T-cell (primary cell): Measurements from ENCODE around the gene THSD7A. TPM values are rescaled to one million over a fixed set of nuclear protein-coding genes. Genes with fewer than 3 reads are reported as not detected.

Experiments used
- ATAC-seq, 4 experiments: fragments of 200-7000 bp in 3 of 4; fragments of 150-1000 bp in 1 of 4; cut with Tn5 transposase; replicated peaks in 1 of 4; 1 replicate in 3 of 4; 2 replicates in 1 of 4; pipeline ENCODE4 v1.10.0; 2021; ENCODE audit warnings: moderate library complexity in 3 of 4, mild to moderate bottlenecking in 2 of 4, moderate number of reproducible peaks in 1 of 4
- CTCF ChIA-PET, 2 donors: fragments of 300-600 bp; sonication (Branson Sonifier 250); formaldehyde crosslinking; loops; one replicate each; lab custom pipeline; 2022; ENCODE audit warnings: antibody characterized with exemption in 2 of 2; lab: Charles Lee
- POLR2A ChIA-PET, 2 donors: fragments of 300-600 bp; sonication (Branson Sonifier 250); formaldehyde crosslinking; loops; one replicate each; lab custom pipeline; 2022; ENCODE audit warnings: antibody characterized with exemption in 2 of 2; lab: Charles Lee
- DNase-seq, 35 experiments: peaks; one replicate each; pipeline versions ENCODE4 v3.0.0 to v3.0.0-alpha.2; 2013 to 2023
- H3K27ac ChIP-seq: one replicate; pipeline ENCODE4 v1.5.1; 2013; ENCODE audit warnings: low read length
- H3K27me3 ChIP-seq, 2 experiments: replicated peaks in 1 of 2; 1 replicate in 1 of 2; 2 replicates in 1 of 2; pipeline versions ENCODE4 v1.6.1 to v1.7.0; 2013; ENCODE audit warnings: low read length in 1 of 2, mixed read lengths in 1 of 2; ENCODE audit not compliant: control insufficient read depth in 2 of 2, insufficient read depth in 2 of 2; ENCODE audit errors: extremely low read depth in 1 of 2
- H3K36me3 ChIP-seq, 2 donors: 1 replicate in 1 of 2; 2 replicates in 1 of 2; pipeline versions ENCODE4 v1.6.1 to v1.7.0; 2013; ENCODE audit warnings: low read length in 1 of 2; ENCODE audit not compliant: control insufficient read depth in 2 of 2, insufficient read depth in 1 of 2; ENCODE audit errors: extremely low read depth in 1 of 2
- H3K4me1 ChIP-seq, 2 experiments: 1 replicate in 1 of 2; 2 replicates in 1 of 2; pipeline versions ENCODE4 v1.6.1 to v1.7.0; 2013; ENCODE audit warnings: low read length in 2 of 2, mixed read lengths in 1 of 2; ENCODE audit not compliant: insufficient read depth in 2 of 2, control insufficient read depth in 1 of 2; ENCODE audit errors: extremely low read depth in 1 of 2
- H3K4me3 ChIP-seq, 2 donors: 1 replicate in 1 of 2; 2 replicates in 1 of 2; pipeline versions ENCODE4 v1.5.1 to v1.7.0; 2013; ENCODE audit warnings: mild to moderate bottlenecking in 2 of 2, low read length in 1 of 2, moderate library complexity in 1 of 2; ENCODE audit not compliant: control insufficient read depth in 1 of 2; ENCODE audit errors: extremely low read depth in 1 of 2
- H3K9me3 ChIP-seq: 2 replicates; pipeline ENCODE4 v1.7.0; 2013
- H3K27ac Mint-ChIP-seq, 2 donors: one replicate each; pipeline ENCODE4 v1.8.0; 2020 to 2021; ENCODE audit warnings: mild to moderate bottlenecking in 2 of 2, mixed read lengths in 2 of 2
- H3K27me3 Mint-ChIP-seq, 2 donors: one replicate each; pipeline ENCODE4 v1.8.0; 2021 to 2022; ENCODE audit warnings: mixed read lengths in 2 of 2
- H3K36me3 Mint-ChIP-seq: one replicate; pipeline ENCODE4 v1.8.0; 2021; ENCODE audit warnings: mixed read lengths
- H3K4me1 Mint-ChIP-seq, 3 donors: one replicate each; pipeline ENCODE4 v1.8.0; 2020 to 2022; ENCODE audit warnings: mixed read lengths in 3 of 3, mild to moderate bottlenecking in 1 of 3
- H3K4me3 Mint-ChIP-seq, 3 donors: one replicate each; pipeline ENCODE4 v1.8.0; 2020 to 2022; ENCODE audit warnings: mild to moderate bottlenecking in 3 of 3, mixed read lengths in 3 of 3, moderate library complexity in 3 of 3
- H3K9me3 Mint-ChIP-seq, 3 donors: one replicate each; pipeline ENCODE4 v1.8.0; 2020 to 2022; ENCODE audit warnings: mixed read lengths in 3 of 3
- WGBS: methylation state at CpG from one replicate; pipeline ENCODE4 v1.1.5; 2013; ENCODE audit warnings: missing lambda C conversion rate; ENCODE audit not compliant: insufficient coverage; 5-methylcytosine and 5-hydroxymethylcytosine counted together
- total RNA-seq, 35 experiments: library from RNA in 6 of 35; stranded (reverse) in 6 of 35; fragments of 120-200 nt in 1 of 35; gene quantifications; one replicate each; pipeline versions ENCODE4 v1.2.1 to v1.2.4 and lab custom pipeline; 2013 to 2026

Gene THSD7A
- total RNA-seq, 5 donors from 2014 or later (not counting 1 experiment from before 2014, with no cell fraction given): 0.08 to 0.33 TPM; not detected in 3

GRCh38 chr7:11751315-11751714 lies 80.7 kb downstream of the THSD7A start:
- no peaks in the 10 kb centered on the region for H3K36me3 Mint-ChIP-seq
- no peak overlapping the region for H3K4me3 ChIP-seq
- ChIA-PET CTCF (no interaction called here), POLR2A (no interaction called here)
- no peak overlapping the region for H3K27ac Mint-ChIP-seq
- no peaks in the 10 kb centered on the region for H3K36me3 ChIP-seq
- ATAC-seq (no peak), DNase-seq (no peak)
- no peak overlapping the region for H3K4me3 Mint-ChIP-seq
- H3K27me3 Mint-ChIP-seq: no peaks in the 10 kb centered on the region
- peaks cover 0 to 3% (median 0%) of the 10 kb centered on the region in 3 donors for H3K9me3 Mint-ChIP-seq
- no peak overlapping the region for H3K27ac ChIP-seq
- no peaks in the 10 kb centered on the region for H3K4me1 ChIP-seq
- H3K27me3 ChIP-seq: no peaks in the 10 kb centered on the region
- 79% methylated on average over 2 of the region's 2 CpGs for WGBS
- H3K9me3 ChIP-seq: no peaks in the 10 kb centered on the region
- no peaks in the 10 kb centered on the region for H3K4me1 Mint-ChIP-seq

GRCh38 chr7:11750191-11750590 lies 81.8 kb downstream of the THSD7A start:
- no peak overlapping the region for H3K27ac ChIP-seq
- ChIA-PET CTCF (no interaction called here), POLR2A (no interaction called here)
- ATAC-seq: no peak
- no peaks in the 10 kb centered on the region for H3K27me3 ChIP-seq
- no peaks in the 10 kb centered on the region for H3K36me3 ChIP-seq
- Mint-ChIP-seq H3K27ac (no peak overlapping the region), H3K4me3 (no peak overlapping the region), H3K4me1 (no peaks in the 10 kb centered on the region), H3K27me3 (no peaks in the 10 kb centered on the region), H3K9me3 (peaks cover 0 to 3% (median 0%) of the 10 kb centered on the region in 3 donors), H3K36me3 (no peaks in the 10 kb centered on the region)
- H3K4me1 ChIP-seq: no peaks in the 10 kb centered on the region
- DNase-seq: no peak
- no peaks in the 10 kb centered on the region for H3K9me3 ChIP-seq
- 48% methylated on average over 5 of the region's 6 CpGs for WGBS
- no peak overlapping the region for H3K4me3 ChIP-seq

GRCh38 chr7:11749629-11750028 lies 82.4 kb downstream of the THSD7A start:
- DNase-seq: no peak
- Histone ChIP-seq H3K27me3 (no peaks in the 10 kb centered on the region), H3K27ac (no peak overlapping the region), H3K4me1 (no peaks in the 10 kb centered on the region), H3K9me3 (no peaks in the 10 kb centered on the region), H3K36me3 (no peaks in the 10 kb centered on the region), H3K4me3 (no peak overlapping the region)
- no peaks in the 10 kb centered on the region for H3K27me3 Mint-ChIP-seq
- ChIA-PET POLR2A (no interaction called here), CTCF (no interaction called here)
- no peak overlapping the region for H3K4me3 Mint-ChIP-seq
- H3K36me3 Mint-ChIP-seq: no peaks in the 10 kb centered on the region
- no CpG with 5 or more reads among the region's 4 CpGs for WGBS
- peaks cover 0 to 3% (median 0%) of the 10 kb centered on the region in 3 donors for H3K9me3 Mint-ChIP-seq
- no peak for ATAC-seq
- no peaks in the 10 kb centered on the region for H3K4me1 Mint-ChIP-seq
- no peak overlapping the region for H3K27ac Mint-ChIP-seq

GRCh38 chr7:11748884-11749283 lies 83.1 kb downstream of the THSD7A start:
- ChIA-PET POLR2A (no interaction called here), CTCF (interaction anchor here in 1 of 2 donors (0.6 kb wide), 1 partner anchor 50 kb away, joined by 4 read pairs; no protein-coding TSS in a partner anchor)
- Mint-ChIP-seq H3K9me3 (peaks cover 0 to 3% (median 0%) of the 10 kb centered on the region in 3 donors), H3K27ac (no peak overlapping the region), H3K27me3 (no peaks in the 10 kb centered on the region), H3K4me1 (no peaks in the 10 kb centered on the region), H3K36me3 (no peaks in the 10 kb centered on the region), H3K4me3 (no peak overlapping the region)
- 100% methylated on average over 1 of the region's 6 CpGs for WGBS
- no peaks in the 10 kb centered on the region for H3K27me3 ChIP-seq
- no peaks in the 10 kb centered on the region for H3K4me1 ChIP-seq
- H3K27ac ChIP-seq: no peak overlapping the region
- H3K9me3 ChIP-seq: no peaks in the 10 kb centered on the region
- no peaks in the 10 kb centered on the region for H3K36me3 ChIP-seq
- DNase-seq (no peak), ATAC-seq (no peak)
- H3K4me3 ChIP-seq: no peak overlapping the region

GRCh38 chr7:11747715-11748485 lies 84.1 kb downstream of the THSD7A start:
- H3K27me3 Mint-ChIP-seq: no peaks in the 10 kb centered on the region
- CTCF ChIA-PET: no interaction called here
- DNase-seq (no peak), ATAC-seq (no peak)
- POLR2A ChIA-PET: no interaction called here
- no peaks in the 10 kb centered on the region for H3K4me1 ChIP-seq
- H3K9me3 Mint-ChIP-seq: peaks cover 0 to 3% (median 0%) of the 10 kb centered on the region in 3 donors
- H3K27ac ChIP-seq: no peak overlapping the region
- no CpG with 5 or more reads among the region's 4 CpGs for WGBS
- no peaks in the 10 kb centered on the region for H3K36me3 ChIP-seq
- no peaks in the 10 kb centered on the region for H3K9me3 ChIP-seq
- no peaks in the 10 kb centered on the region for H3K36me3 Mint-ChIP-seq
- H3K4me3 Mint-ChIP-seq: no peak overlapping the region
- no peaks in the 10 kb centered on the region for H3K4me1 Mint-ChIP-seq
- no peaks in the 10 kb centered on the region for H3K27me3 ChIP-seq
- no peak overlapping the region for H3K4me3 ChIP-seq
- no peak overlapping the region for H3K27ac Mint-ChIP-seq

GRCh38 chr7:11746591-11746990 lies 85.4 kb downstream of the THSD7A start:
- no peak for DNase-seq
- H3K4me3 Mint-ChIP-seq: no peak overlapping the region
- ChIA-PET CTCF (no interaction called here), POLR2A (no interaction called here)
- H3K4me3 ChIP-seq: no peak overlapping the region
- no peak for ATAC-seq
- WGBS: no CpG with 5 or more reads among the region's 1 CpG
- H3K27ac Mint-ChIP-seq: no peak overlapping the region
- H3K9me3 ChIP-seq: no peaks in the 10 kb centered on the region
- no peak overlapping the region for H3K27ac ChIP-seq
- H3K4me1 ChIP-seq: no peaks in the 10 kb centered on the region
- H3K4me1 Mint-ChIP-seq: no peaks in the 10 kb centered on the region
- no peaks in the 10 kb centered on the region for H3K36me3 ChIP-seq
- no peaks in the 10 kb centered on the region for H3K27me3 ChIP-seq
- no peaks in the 10 kb centered on the region for H3K27me3 Mint-ChIP-seq
- H3K9me3 Mint-ChIP-seq: peaks cover 0 to 3% (median 0%) of the 10 kb centered on the region in 3 donors
- H3K36me3 Mint-ChIP-seq: no peaks in the 10 kb centered on the region
